Central memory CD4-positive, alpha-beta T cell (primary cell): ENCODE results near the gene OPHN1.
"Not testable (repeated sequence)": the region's sequence is repeated elsewhere in the genome, so short reads cannot be mapped to it uniquely, and the experiment has no call there.

Source experiments
- DNase-seq: peaks from one replicate; pipeline ENCODE4 v3.0.0; 2022

The OPHN1 gene

GRCh38 chrX:68132749-68133148 is 300.5 kb downstream of the OPHN1 start:
- DNase-seq, result no peak

- no peak for DNase-seq
These were observed 311.5 kb downstream of the OPHN1 start for GRCh38 chrX:68121835-68122234.

- no peak for DNase-seq
These were observed 311.9 kb downstream of the OPHN1 start for GRCh38 chrX:68121371-68121770.

GRCh38 chrX:68115371-68115770 is 317.9 kb downstream of the OPHN1 start:
- no peak for DNase-seq

DNA sequence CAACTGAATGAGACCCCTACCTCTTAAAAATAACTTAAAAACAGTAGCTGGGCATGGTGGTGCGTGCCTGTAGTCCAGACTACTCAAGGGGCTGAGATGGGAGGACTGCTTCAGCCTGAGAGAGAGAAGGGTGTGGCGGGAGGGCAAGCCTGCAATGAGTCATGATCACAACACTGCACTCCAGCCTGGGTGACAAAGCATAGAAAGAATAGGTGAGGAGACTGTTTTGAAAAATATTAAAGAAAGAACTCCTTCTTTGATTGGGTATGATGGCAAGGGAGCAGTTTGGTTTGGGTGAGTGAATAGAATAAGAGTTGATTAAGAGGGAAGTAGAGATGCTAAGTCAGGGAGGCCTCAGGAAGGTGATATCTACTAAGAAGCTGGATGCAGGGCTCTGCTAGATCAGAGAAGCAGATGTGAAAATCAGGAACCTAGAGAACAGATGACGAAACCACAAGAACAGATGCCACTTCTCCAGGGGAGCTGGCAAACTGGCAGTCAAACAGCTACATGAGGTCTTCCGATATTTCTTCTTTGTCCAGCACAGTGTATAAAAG is 318.6 kb downstream of the OPHN1 start:
- no peak for DNase-seq

DNA sequence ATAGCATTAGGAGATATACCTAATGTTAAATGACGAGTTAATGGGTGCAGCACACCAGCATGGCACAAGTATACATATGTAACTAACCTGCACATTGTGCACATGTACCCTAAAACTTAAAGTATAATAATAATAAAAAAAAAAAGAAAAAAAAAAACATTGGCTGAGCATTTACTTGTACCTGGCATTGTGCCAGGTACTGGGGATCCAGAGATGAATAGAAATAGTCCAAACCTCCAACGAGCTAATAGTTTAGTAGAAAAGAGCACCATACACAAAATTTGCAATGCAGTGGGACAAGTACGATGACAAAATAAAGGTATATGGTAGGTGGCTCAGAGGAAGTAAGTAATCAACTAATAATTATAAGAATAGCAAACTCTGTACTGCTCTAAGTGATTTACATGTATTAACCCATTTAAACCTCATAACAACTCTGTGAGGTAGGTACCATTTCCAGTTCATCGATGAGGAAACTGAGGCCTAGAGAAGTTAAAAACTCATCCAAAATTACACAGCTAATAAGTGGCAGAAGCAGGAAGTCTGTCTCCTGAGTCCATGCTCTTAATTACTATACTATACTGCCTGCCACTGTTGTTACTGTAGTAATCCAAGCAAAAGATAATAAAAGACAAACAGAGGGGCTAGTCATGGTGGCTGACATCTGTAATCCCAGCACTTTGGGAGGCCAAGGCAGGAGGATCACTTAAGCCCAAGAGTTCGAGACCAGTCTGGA is 319.3 kb downstream of the OPHN1 start:
- no peak for DNase-seq

- DNase-seq, result no peak
These were observed 321.0 kb downstream of the OPHN1 start for GRCh38 chrX:68112321-68112720.

GRCh38 chrX:68109162-68109561 is 324.1 kb downstream of the OPHN1 start:
- DNase-seq, result no peak

DNA sequence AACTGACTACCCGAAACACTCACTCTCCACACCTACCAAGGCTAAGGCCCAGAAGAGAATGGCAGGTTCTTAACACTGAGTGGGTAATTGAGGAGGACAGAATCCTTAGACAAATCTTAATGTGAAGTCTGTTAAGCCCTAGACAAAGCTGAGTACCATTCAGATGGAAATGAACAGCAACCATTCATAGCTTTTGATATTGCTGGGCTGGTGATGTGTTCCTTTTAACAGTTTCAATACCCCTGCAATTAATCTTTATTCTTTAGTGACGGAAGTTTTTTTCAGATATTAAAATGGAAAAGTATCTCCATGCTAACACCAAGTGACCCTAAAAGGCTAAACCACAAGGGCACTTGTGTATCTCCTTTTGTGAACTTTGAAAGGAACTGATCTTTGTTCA is 334.9 kb downstream of the OPHN1 start:
- no peak for DNase-seq

DNA sequence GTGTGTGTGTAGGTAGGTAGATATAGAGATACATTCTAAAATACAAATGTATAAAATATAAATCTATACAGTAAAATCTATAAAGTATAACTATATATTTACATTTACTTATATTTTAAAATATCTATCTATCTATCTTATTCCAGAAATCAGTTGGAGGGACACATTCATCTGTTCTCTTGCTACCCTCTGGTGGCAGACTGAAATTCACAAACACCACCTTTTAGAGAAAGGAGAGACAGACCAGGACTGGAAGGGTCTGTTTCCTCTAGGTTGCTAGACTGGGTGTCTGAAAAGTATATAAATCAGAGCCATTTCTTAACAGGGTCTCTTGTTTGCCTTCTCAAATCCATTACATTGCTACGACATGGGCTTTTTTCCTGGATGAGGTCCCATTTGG is 343.0 kb downstream of the OPHN1 start:
- no peak for DNase-seq

- no peak for DNase-seq
These were observed 345.8 kb downstream of the OPHN1 start for GRCh38 chrX:68087526-68087925.

DNA sequence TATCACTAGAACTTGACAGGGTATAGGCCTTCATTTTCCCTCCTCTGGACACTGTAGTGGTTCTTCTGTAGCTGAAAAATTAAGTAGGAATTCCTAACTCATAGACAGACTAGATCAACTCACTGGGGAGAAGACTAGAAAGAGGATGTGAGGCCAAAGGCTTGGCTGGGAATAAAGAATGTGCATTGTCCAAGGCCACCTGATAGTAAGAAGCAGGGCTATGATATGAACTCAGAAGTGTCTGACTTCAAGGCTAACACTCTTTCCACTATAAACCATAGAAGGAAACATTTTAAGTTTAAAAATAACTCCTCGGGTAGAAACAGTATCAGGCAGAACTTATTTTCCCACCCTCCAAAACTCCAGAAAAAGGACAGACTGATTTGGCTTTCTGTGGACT is 346.6 kb downstream of the OPHN1 start:
- DNase-seq, result no peak

- no peak for DNase-seq
These were observed 348.5 kb downstream of the OPHN1 start for GRCh38 chrX:68084765-68085164.

GRCh38 chrX:68083510-68083909 is 349.8 kb downstream of the OPHN1 start:
- no peak for DNase-seq

GRCh38 chrX:68079961-68080360 is 353.3 kb downstream of the OPHN1 start:
- no peak for DNase-seq

DNA sequence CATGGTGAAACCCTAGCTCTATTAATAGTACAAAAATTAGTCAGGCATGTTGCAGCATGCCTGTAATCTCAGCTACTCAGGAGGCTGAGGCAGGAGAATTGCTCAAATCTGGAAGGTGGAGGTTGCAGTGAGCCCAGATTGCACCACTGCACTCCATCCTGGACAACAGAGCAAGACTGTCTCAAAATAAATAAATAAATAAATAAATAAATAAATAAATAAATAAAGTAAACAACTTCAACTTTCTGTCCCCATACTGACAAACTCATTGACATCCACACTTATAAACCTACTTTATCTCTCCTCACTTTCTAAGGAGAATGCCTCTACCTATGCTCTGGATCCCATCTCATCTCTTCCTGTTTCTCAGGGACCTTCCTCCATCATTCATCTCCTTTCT is 354.5 kb downstream of the OPHN1 start:
- not testable (repeated sequence) for DNase-seq

DNA sequence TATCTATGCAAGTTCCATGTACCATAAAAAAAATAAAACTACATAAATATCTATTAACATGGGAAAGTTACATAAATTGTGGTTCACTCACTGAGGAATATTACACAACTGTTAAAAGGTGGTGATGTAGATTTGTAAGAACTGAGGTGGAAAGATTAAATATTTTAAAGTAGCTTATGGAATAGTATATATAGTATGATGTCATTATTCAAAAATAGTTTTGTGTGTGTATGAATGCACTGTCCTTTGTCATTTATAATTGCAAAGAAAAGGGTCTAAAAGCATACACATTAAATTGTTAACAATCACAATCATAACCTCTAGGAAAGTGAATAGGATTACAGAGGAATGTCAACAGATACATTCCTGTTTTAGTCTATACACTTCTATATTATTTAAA is 355.9 kb downstream of the OPHN1 start:
- no peak for DNase-seq

- DNase-seq, result no peak
These were observed 361.3 kb downstream of the OPHN1 start for GRCh38 chrX:68072041-68072440.

DNA sequence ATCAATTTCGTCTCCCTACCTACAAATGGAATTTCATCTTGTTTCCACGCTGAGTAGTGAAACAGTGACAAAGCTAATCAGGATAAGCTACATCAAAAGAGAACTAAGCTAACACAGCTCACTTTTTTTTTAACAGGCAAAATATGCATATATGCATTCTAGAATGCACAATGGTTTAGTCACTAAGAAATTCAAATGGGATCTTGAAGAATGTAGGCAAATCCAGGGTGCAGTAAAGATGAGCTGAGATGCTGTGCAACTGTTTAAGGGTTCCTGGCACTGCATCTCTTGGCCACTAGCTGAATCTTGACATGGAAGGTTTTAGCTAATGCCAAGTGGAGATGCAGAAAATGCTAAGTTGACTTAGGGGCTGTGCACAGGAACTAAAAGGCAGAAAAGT is 363.2 kb downstream of the OPHN1 start:
- DNase-seq, result not testable (repeated sequence)

DNA sequence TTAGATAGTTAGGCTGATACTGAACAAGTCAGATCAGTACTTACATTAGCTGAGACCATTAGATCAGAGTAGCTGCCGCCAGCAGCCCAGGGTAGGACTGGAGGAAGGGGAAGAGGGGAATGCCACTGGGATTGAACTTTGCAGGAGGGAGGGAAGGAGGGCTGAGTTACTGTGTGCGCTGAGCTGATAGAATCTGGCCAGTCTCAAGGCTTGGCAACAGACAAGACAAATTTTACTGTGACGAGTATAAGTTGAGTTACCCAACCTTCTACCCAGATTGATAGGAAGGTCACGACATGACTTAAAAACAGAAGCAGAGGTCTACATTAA is 372.1 kb downstream of the OPHN1 start:
- DNase-seq, result no peak

DNA sequence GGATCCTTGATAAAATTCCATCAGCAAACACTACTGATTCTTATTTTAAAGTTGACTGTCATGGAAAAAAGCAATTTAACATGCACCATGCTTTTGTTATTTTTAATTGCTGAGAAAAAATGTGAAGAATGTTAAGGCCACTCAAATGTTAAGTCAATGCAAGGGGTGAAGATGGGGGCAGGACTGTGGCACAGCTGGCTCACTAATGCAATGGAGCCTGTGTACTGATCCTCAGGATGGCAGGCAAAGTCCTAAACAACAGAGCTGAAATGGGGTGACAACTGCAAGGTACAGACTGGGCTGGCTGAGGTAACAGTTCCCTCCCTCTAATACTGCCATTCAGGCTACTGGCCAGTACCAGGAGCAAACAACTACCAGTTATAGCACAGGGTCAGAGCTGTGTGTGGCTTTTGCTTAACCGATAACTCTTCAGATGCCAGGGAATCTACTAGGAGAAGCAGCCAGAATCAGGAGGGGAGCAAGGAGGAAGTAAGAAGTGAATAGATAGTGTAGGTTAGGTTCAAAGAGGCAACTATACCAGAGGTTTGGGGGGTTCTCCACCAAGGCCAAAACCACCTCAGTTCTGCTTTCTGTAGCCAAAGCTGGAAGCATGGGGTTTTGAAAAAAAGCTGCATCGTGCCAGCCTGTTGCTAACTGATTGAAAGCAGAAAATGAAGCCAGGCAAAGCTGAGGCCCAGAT is 372.6 kb downstream of the OPHN1 start:
- no peak for DNase-seq

- DNase-seq, result no peak
These were observed 373.8 kb downstream of the OPHN1 start for GRCh38 chrX:68059469-68059868.

DNA sequence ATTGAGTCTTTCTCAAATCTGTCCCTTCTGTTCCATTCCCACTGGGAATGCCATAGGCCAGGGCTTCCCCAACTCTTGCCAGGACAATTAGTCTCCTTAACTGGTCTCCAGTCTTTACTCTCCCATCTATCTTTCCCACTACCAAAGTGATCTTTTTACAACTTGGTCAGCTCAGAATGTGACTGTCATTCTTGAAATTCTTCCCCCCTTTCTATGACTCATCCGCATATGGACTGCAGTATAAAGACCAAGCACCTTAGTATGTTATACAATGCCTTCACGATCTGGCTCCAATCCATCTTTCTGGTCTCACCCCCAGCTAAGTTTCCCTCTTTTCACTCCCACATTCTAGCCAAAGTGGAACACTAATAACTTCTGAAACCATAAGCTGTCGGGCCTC is 383.8 kb downstream of the OPHN1 start:
- DNase-seq, result no peak

DNA sequence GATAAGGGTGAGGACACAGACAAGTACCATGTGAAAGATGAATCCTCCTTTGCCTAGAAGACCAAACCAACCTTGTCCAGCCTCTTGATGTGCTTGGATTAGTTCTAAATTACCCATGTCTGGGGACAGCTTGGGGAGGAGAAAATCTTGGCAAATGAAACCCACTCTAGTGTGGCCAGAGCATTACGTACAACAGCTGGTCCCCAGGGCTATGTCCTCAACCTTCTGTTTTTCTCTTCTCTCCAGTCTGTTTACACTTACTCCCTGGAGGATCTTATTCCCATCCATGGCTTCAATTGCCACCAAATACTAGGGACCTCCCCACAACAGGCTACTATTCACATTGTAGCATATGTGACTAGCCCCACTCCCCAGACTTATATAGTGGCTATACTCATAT is 384.5 kb downstream of the OPHN1 start:
- DNase-seq, result no peak
